K562 (cell line): ENCODE results near the gene KBTBD12. TPM values are rescaled to one million over a fixed set of nuclear protein-coding genes. Genes with fewer than 3 reads are reported as not detected.

Source experiments
- ATAC-seq: fragments of 200-7000 bp; cut with Tn5 transposase; 3 replicates; pipeline ENCODE4 v1.9.1; 2020; ENCODE audit warnings: moderate library complexity
- BruUV-seq: library from RNA; stranded (reverse); fragments of 400-500 nt; replicated peaks from 2 replicates; lab custom pipeline; 2021; lab: Mats Ljungman, UMichigan
- CTCF ChIA-PET: fragments of 300-600 bp; formaldehyde crosslinking; extraction: SDS; loops from one replicate; lab custom pipeline; 2021; ENCODE audit warnings: low intra/inter-chr PET ratio; lab: Yijun Ruan, JAX
- POLR2A ChIA-PET: fragments of 300-600, 350-650 bp; sonication (Branson Sonifier 250); formaldehyde crosslinking; extraction: SDS; loops from one replicate; lab custom pipeline; 2021; ENCODE audit warnings: antibody characterized with exemption, inconsistent platforms; lab: Yijun Ruan, JAX
- DNase-seq, 4 experiments: peaks; one replicate each; pipeline versions ENCODE4 v3.0.0 to v3.0.0-alpha.2; 2011 to 2018; ENCODE audit warnings: low spot score in 3 of 4, mixed read lengths in 3 of 4; ENCODE audit errors: extremely low read depth in 1 of 4
- FAIRE-seq: peaks from 2 replicates; lab custom pipeline; 2011; peaks lifted over from hg19 to GRCh38; lab: Jason Lieb, UNC
- H2AFZ ChIP-seq: 2 replicates; pipeline ENCODE4 v1.6.0; 2011; ENCODE audit warnings: low read depth, low read length, control low read depth, inconsistent platforms
- H3K27ac ChIP-seq: fragments of 200-600 bp; 3 replicates; pipeline ENCODE4 v1.8.0; 2011; ENCODE audit warnings: low read depth, mild to moderate bottlenecking, control low read depth, inconsistent platforms, low read length, moderate library complexity, mixed read lengths; ENCODE audit errors: extremely low read depth
- H3K27me3 ChIP-seq, 2 experiments: fragments of 300-600 bp in 1 of 2; 2 replicates in 1 of 2; 3 replicates in 1 of 2; pipeline versions ENCODE4 v1.6.0 to v1.8.0; 2011; ENCODE audit warnings: inconsistent platforms in 2 of 2, low read length in 2 of 2, mild to moderate bottlenecking in 1 of 2, mixed read lengths in 1 of 2, moderate library complexity in 1 of 2; ENCODE audit not compliant: control insufficient read depth in 2 of 2, insufficient read depth in 2 of 2
- H3K36me3 ChIP-seq: fragments of 300-600 bp; 3 replicates; pipeline ENCODE4 v1.8.0; 2011; ENCODE audit warnings: mild to moderate bottlenecking, low read length, inconsistent platforms; ENCODE audit not compliant: control insufficient read depth, insufficient read depth
- H3K4me1 ChIP-seq, 2 experiments: fragments of 200-600 bp in 1 of 2; replicated peaks in 1 of 2; 2 replicates in 1 of 2; 3 replicates in 1 of 2; pipeline versions ENCODE4 v1.5.1 to v1.8.0; 2011; ENCODE audit warnings: inconsistent platforms in 2 of 2, low read length in 2 of 2, mild to moderate bottlenecking in 1 of 2, mixed read lengths in 1 of 2, moderate library complexity in 1 of 2; ENCODE audit not compliant: control insufficient read depth in 2 of 2, insufficient read depth in 2 of 2
- H3K4me2 ChIP-seq: 2 replicates; pipeline ENCODE4 v1.6.1; 2011; ENCODE audit warnings: low read length, control low read depth, inconsistent platforms, mixed read lengths; ENCODE audit not compliant: insufficient read depth
- H3K4me3 ChIP-seq: fragments of 200-600 bp; sonication (generic), shearing (Covaris generic); 2 replicates; pipeline ENCODE4 v1.5.1; 2016; ENCODE audit warnings: control low read depth, inconsistent platforms
- H3K79me2 ChIP-seq: fragments of 200-600 bp; 3 replicates; pipeline ENCODE4 v1.8.0; 2011; ENCODE audit warnings: low read length, inconsistent platforms; ENCODE audit not compliant: control insufficient read depth, insufficient read depth
- H3K9ac ChIP-seq, 2 experiments: 2 replicates each; pipeline versions ENCODE4 v1.6.0 to v1.6.1; 2011; ENCODE audit warnings: low read depth in 2 of 2, low read length in 2 of 2, control low read depth in 1 of 2, inconsistent platforms in 1 of 2, mild to moderate bottlenecking in 1 of 2, mixed read lengths in 1 of 2; ENCODE audit not compliant: insufficient read depth in 1 of 2
- H3K9me1 ChIP-seq: one replicate; pipeline ENCODE4 v1.6.0; 2011; ENCODE audit warnings: inconsistent platforms, mild to moderate bottlenecking, low read length, moderate library complexity; ENCODE audit not compliant: control insufficient read depth, insufficient read depth
- H3K9me3 ChIP-seq: replicated peaks from 2 replicates; pipeline ENCODE4 v1.5.1; 2011; ENCODE audit warnings: low read depth, low read length, inconsistent platforms; ENCODE audit not compliant: control insufficient read depth, insufficient read depth
- H4K20me1 ChIP-seq: replicated peaks from 2 replicates; pipeline ENCODE4 v1.6.1; 2011; ENCODE audit warnings: low read length, inconsistent platforms, mixed read lengths; ENCODE audit not compliant: control insufficient read depth, insufficient read depth
- BRF1 ChIP-seq: IDR thresholded peaks from 3 replicates; pipeline ENCODE4 v1.6.1; 2011; ENCODE audit warnings: borderline replicate concordance, mild to moderate bottlenecking; ENCODE audit not compliant: insufficient read length; ENCODE audit errors: extremely low read depth
- DNMT1 ChIP-seq: fragments of 450-650 bp; IDR thresholded peaks from 2 replicates; pipeline ENCODE4 v1.6.1; 2016; ENCODE audit warnings: antibody characterized with exemption, mild to moderate bottlenecking
- FOS ChIP-seq: IDR thresholded peaks from 3 replicates; pipeline ENCODE4 v1.6.1; 2011; ENCODE audit not compliant: insufficient read length; ENCODE audit errors: extremely low read depth
- SREBF2 ChIP-seq: sonication (generic); formaldehyde crosslinking; IDR thresholded peaks from 2 replicates; pipeline ENCODE4 v1.4.0; 2020; ENCODE audit warnings: mild to moderate bottlenecking, missing genetic modification reagents
- STAT5A ChIP-seq: IDR thresholded peaks from 2 replicates; pipeline ENCODE4 v1.6.1; 2012; ENCODE audit warnings: low read length, inconsistent platforms, borderline replicate concordance
- TAF7 ChIP-seq: fragments of 450-650 bp; IDR thresholded peaks from 2 replicates; pipeline ENCODE4 v1.6.1; 2016; ENCODE audit warnings: missing genetic modification characterization, missing compliant biosample characterization
- TARDBP ChIP-seq: fragments of 450-650 bp; IDR thresholded peaks from 2 replicates; pipeline ENCODE4 v1.6.1; 2016
- TEAD2 ChIP-seq: fragments of 450-650 bp; IDR thresholded peaks from 2 replicates; pipeline ENCODE4 v1.6.1; 2016; ENCODE audit warnings: missing genetic modification characterization, control low read depth, missing compliant biosample characterization
- ZC3H8 ChIP-seq: fragments of 450-650 bp; IDR thresholded peaks from 2 replicates; pipeline ENCODE4 v1.6.1; 2017
- ZNF133 ChIP-seq: fragments of 250-450 bp; sonication (Bioruptor Pico); IDR thresholded peaks from 2 replicates; pipeline ENCODE4 v1.4.0; 2020; ENCODE audit warnings: mild to moderate bottlenecking
- ZNF146 ChIP-seq: IDR thresholded peaks from one replicate; pipeline ENCODE4 v1.6.1; 2018; ENCODE audit warnings: missing compliant biosample characterization; ENCODE audit not compliant: unreplicated experiment
- in situ Hi-C: fragments of 300-500 bp; cut with MboI; formaldehyde crosslinking; loops from 4 replicates; pipeline ENCODE4 v1.15.0; 2018; ENCODE audit warnings: inconsistent platforms, mixed read lengths
- intact Hi-C: fragments of 100-400 bp; cut with micrococcal nuclease; formaldehyde crosslinking; loops from 2 replicates; pipeline ENCODE4 v1.14.2; 2022
- polyA plus RNA-seq, 8 experiments: library from polyadenylated mRNA; depleted of rRNA in 4 of 8; stranded (reverse) in 5 of 8; unstranded in 3 of 8; fragments of >200 nt; fragmentation: Nextera tagmentation in 2 of 8; fragmentation: Illumina TruSeq in 1 of 8; extraction: Ambion mirVana in 2 of 8; extraction: Trizol in 1 of 8; gene quantifications; 2 replicates each; pipeline versions ENCODE4 v1.2.1 to v1.2.3, GENCODE V29; 2011 to 2014; ENCODE audit warnings: inconsistent platforms in 1 of 8, missing spikeins in 1 of 8
- total RNA-seq, 7 experiments: library from RNA; depleted of rRNA in 6 of 7; stranded (reverse); fragments of >200 nt in 6 of 7; fragmentation: Illumina TruSeq in 2 of 7; extraction: Trizol in 2 of 7; gene quantifications; 2 replicates each; pipeline versions ENCODE4 v1.2.1 to v1.2.3, GENCODE V29; 2011 to 2021; ENCODE audit warnings: low replicate concordance in 1 of 7
- TF ChIP-seq, protein P1 (sequence below): fragments of 250-450 bp; sonication (Bioruptor Pico); IDR thresholded peaks from 2 replicates; pipeline ENCODE4 v1.5.1; 2021; ENCODE audit warnings: mild to moderate bottlenecking

The KBTBD12 gene
- total and polyA plus RNA-seq, 9 of the 15 experiments (the other 6 are each of a cell fraction or from before 2014, with no cell fraction given): not detected

DNA sequence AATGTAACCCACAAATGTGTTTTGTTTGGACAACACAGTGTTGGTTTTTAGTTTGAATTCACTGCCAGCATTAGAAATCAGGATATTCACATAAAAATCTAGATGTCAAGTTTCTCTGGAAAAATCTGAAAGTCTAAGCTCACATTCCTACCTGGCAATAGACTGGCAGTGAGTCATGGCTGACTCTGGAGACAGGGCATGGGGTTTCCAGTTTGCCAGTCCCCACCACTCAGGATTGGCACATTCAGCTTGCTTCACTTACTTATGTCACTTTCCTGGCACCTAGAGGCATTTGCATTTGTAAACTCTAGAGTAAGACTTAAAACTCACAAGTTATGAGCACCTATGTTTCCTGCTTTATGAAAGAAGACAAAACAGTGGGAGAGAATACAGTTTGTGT, 118.1 kb downstream of the KBTBD12 start:
- ATAC-seq: no peak
- H4K20me1 ChIP-seq: no peaks in the 10 kb centered on the region
- H3K27me3 ChIP-seq: peaks cover 5 to 14% of the 10 kb centered on the region in 2 experiments
- no peak for TF ChIP-seq ZNF146 (CRISPR knock-in tag)
- no peak for TF ChIP-seq TARDBP
- TF ChIP-seq TEAD2 (tag): no peak
- TF ChIP-seq SREBF2: no peak
- no peak for TF ChIP-seq TAF7 (tag)
- TF ChIP-seq BRF1: no peak
- TF ChIP-seq ZNF133 (CRISPR knock-in tag): no peak
- no peak for TF ChIP-seq ZC3H8
- no peak for TF ChIP-seq DNMT1
- no peak for TF ChIP-seq STAT5A
- no peak for TF ChIP-seq FOS
- TF ChIP-seq, protein P1, sequence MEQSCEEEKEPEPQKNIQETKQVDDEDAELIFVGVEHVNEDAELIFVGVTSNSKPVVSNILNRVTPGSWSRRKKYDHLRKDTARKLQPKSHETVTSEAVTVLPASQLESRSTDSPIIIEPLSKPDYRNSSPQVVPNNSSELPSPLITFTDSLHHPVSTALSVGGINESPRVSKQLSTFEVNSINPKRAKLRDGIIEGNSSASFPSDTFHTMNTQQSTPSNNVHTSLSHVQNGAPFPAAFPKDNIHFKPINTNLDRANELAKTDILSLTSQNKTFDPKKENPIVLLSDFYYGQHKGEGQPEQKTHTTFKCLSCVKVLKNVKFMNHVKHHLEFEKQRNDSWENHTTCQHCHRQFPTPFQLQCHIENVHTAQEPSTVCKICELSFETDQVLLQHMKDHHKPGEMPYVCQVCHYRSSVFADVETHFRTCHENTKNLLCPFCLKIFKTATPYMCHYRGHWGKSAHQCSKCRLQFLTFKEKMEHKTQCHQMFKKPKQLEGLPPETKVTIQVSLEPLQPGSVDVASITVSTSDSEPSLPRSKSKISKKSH (CRISPR knock-in tag): no peak
- ChIA-PET CTCF (no interaction called here), POLR2A (no interaction called here)
- H3K9me3 ChIP-seq: no peaks in the 10 kb centered on the region
- BruUV-seq: no TSS peak
- in situ Hi-C loops: no loop called here
- H3K4me1 ChIP-seq: no peaks in the 10 kb centered on the region
- FAIRE-seq: no peak
- H3K9me1 ChIP-seq: no peaks in the 10 kb centered on the region
- no peak overlapping the region for H3K4me2 ChIP-seq
- no peak overlapping the region for H3K4me3 ChIP-seq
- no peaks in the 10 kb centered on the region for H3K36me3 ChIP-seq
- no peak overlapping the region for H3K27ac ChIP-seq
- no peak overlapping the region for H3K9ac ChIP-seq
- no peak for DNase-seq
- intact Hi-C loops: no loop called here
- no peaks in the 10 kb centered on the region for H3K79me2 ChIP-seq
- H2AFZ ChIP-seq: no peak overlapping the region
